ENCODE data around the gene CYTH1.

Gene CYTH1

GRCh38 chr17:78800132-78800931 lies 18.3 kb upstream of the CYTH1 start:
- ATAC-seq = no peak
- TF ChIP-seq ESRRG (CRISPR knock-in tag; IDR thresholded peaks at IDR 0.05) (no peak), PATZ1 (CRISPR knock-in tag; IDR thresholded peaks at IDR 0.05; ENCODE audit: borderline replicate concordance) (no peak), RARB (CRISPR knock-in tag; IDR thresholded peaks at IDR 0.05) (no peak), GLIS3 (CRISPR knock-in tag; IDR thresholded peaks at IDR 0.05) (no peak), ZFP30 (CRISPR knock-in tag; IDR thresholded peaks at IDR 0.05) (no peak), TOX (CRISPR knock-in tag; IDR thresholded peaks at IDR 0.05; ENCODE audit: borderline replicate concordance) (no peak), ZNF565 (CRISPR knock-in tag; conservative IDR thresholded peaks at IDR 0.05; ENCODE audit: low read depth) (no peak), CSDC2 (CRISPR knock-in tag; IDR thresholded peaks at IDR 0.05) (no peak), PPARA (CRISPR knock-in tag; IDR thresholded peaks at IDR 0.05; ENCODE audit: borderline replicate concordance) (no peak), ZNF8 (CRISPR knock-in tag; IDR thresholded peaks at IDR 0.05) (no peak)
- TF ChIP-seq, protein P1, sequence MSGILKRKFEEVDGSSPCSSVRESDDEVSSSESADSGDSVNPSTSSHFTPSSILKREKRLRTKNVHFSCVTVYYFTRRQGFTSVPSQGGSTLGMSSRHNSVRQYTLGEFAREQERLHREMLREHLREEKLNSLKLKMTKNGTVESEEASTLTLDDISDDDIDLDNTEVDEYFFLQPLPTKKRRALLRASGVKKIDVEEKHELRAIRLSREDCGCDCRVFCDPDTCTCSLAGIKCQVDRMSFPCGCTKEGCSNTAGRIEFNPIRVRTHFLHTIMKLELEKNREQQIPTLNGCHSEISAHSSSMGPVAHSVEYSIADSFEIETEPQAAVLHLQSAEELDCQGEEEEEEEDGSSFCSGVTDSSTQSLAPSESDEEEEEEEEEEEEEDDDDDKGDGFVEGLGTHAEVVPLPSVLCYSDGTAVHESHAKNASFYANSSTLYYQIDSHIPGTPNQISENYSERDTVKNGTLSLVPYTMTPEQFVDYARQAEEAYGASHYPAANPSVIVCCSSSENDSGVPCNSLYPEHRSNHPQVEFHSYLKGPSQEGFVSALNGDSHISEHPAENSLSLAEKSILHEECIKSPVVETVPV (CRISPR knock-in tag; IDR thresholded peaks at IDR 0.05) = no peak

DNA sequence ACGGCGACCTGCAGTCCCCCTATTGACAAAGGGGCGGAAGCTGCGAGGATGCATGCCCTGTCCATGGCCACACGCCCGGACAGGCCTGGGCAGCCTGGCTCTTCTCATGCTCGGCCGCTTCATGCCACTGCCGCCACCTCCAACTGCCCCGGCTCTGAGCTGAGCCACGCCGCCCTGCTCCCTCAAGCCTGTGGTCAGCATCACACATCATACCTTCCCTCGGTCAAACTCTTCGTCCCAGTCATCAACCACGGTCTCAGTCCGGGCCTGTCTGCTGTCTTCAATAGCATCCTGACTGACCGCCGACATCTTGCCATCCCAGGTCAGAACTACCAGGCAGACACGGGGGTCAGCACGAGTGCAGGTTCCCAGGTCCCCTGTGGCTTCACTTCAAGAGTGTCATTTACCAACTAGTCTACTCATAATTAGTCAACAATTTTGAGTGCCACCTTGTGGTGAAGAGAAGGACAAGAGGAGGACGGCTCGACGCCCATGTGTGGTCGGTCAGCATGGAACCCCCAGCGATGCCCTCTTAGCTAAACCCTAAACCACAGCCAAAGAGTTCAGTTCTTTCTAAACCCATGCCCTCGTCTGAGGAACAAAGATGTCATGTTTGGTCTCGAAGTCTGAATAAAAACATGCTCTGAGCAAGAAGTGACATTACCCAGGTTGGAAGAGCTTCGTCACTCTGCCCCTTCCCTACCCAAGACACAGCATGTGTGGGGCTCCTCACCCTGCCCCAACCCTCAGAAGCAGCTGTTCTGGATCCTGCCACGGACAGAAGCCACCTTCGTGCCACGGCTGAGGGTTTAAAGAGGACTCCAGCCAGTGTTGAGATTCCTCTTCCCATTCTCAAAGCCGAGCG lies 16.9 kb upstream of the CYTH1 start:
- peak; percentile 55; the same call in 2 of the 3 replicates for ATAC-seq
- TF ChIP-seq ESRRG (CRISPR knock-in tag; IDR thresholded peaks at IDR 0.05) (no peak), ZFP30 (CRISPR knock-in tag; IDR thresholded peaks at IDR 0.05) (no peak), BACH2 (CRISPR knock-in tag; IDR thresholded peaks at IDR 0.05; ENCODE audit: borderline replicate concordance) (no peak), POU6F1 (CRISPR knock-in tag; IDR thresholded peaks at IDR 0.05; ENCODE audit: borderline replicate concordance, low read depth) (no peak)
- TF ChIP-seq, protein P1 (CRISPR knock-in tag; IDR thresholded peaks at IDR 0.05) = no peak

- no peak for ATAC-seq
- TF ChIP-seq TCF4 (CRISPR knock-in tag; IDR thresholded peaks at IDR 0.05; ENCODE audit: borderline replicate concordance) = no peak
- no peak for TF ChIP-seq ZC3H10 (CRISPR knock-in tag; IDR thresholded peaks at IDR 0.05)
- TF ChIP-seq GLIS3 (CRISPR knock-in tag; IDR thresholded peaks at IDR 0.05) = no peak
- TF ChIP-seq ARNTL (CRISPR knock-in tag; IDR thresholded peaks at IDR 0.05; ENCODE audit: borderline replicate concordance, low read depth) = no peak
- no peak for TF ChIP-seq ZNF8 (CRISPR knock-in tag; IDR thresholded peaks at IDR 0.05)
Observed at GRCh38 chr17:78797691-78798585, 15.9 kb upstream of the CYTH1 start.

- ATAC-seq = no peak
- TF ChIP-seq ZNF565 (CRISPR knock-in tag; conservative IDR thresholded peaks at IDR 0.05; ENCODE audit: low read depth) = no peak
- TF ChIP-seq ZNF70 (CRISPR knock-in tag; IDR thresholded peaks at IDR 0.05) = no peak
- TF ChIP-seq ZC3H10 (CRISPR knock-in tag; IDR thresholded peaks at IDR 0.05) = no peak
- TF ChIP-seq POU6F1 (CRISPR knock-in tag; IDR thresholded peaks at IDR 0.05; ENCODE audit: borderline replicate concordance, low read depth) = no peak
- no peak for TF ChIP-seq ZFP30 (CRISPR knock-in tag; IDR thresholded peaks at IDR 0.05)
- no peak for TF ChIP-seq GLIS3 (CRISPR knock-in tag; IDR thresholded peaks at IDR 0.05)
- no peak for TF ChIP-seq SNAI2 (CRISPR knock-in tag; IDR thresholded peaks at IDR 0.05)
- no peak for TF ChIP-seq TOX (CRISPR knock-in tag; IDR thresholded peaks at IDR 0.05; ENCODE audit: borderline replicate concordance)
- TF ChIP-seq CSDC2 (CRISPR knock-in tag; IDR thresholded peaks at IDR 0.05) = no peak
- TF ChIP-seq RARB (CRISPR knock-in tag; IDR thresholded peaks at IDR 0.05) = no peak
- no peak for TF ChIP-seq ESRRG (CRISPR knock-in tag; IDR thresholded peaks at IDR 0.05)
- no peak for TF ChIP-seq CREB5 (CRISPR knock-in tag; IDR thresholded peaks at IDR 0.05; ENCODE audit: low read depth)
- no peak for TF ChIP-seq PPARA (CRISPR knock-in tag; IDR thresholded peaks at IDR 0.05; ENCODE audit: borderline replicate concordance)
Observed at GRCh38 chr17:78797213-78797612, 15.1 kb upstream of the CYTH1 start.

Measured in SK-N-SH treated with all-trans-retinoic acid at 6 μM for 48 hours (cell line).